Naive thymus-derived CD8-positive, alpha-beta T cell (primary cell): Measurements from ENCODE around the gene ARPC1A. TPM values are rescaled to one million over a fixed set of nuclear protein-coding genes. Genes with fewer than 3 reads are reported as not detected.

Experiments used
- ATAC-seq, 2 donors: fragments of 150-1000 bp; cut with Tn5 transposase in 1 of 2; sonication (Bioruptor Pico), chemical (Tn5 transposase) in 1 of 2; 1 replicate in 1 of 2; 2 replicates in 1 of 2; pipeline ENCODE4 v1.10.0; 2021; ENCODE audit warnings: mild to moderate bottlenecking in 2 of 2, moderate library complexity in 2 of 2
- POLR2A ChIA-PET: fragments of 350-600 bp; sonication (Branson Sonifier 250); formaldehyde crosslinking; loops from one replicate; lab custom pipeline; 2021; ENCODE audit warnings: antibody characterized with exemption; lab: Charles Lee
- DNase-seq, 10 donors: peaks; one replicate each; pipeline versions ENCODE4 v3.0.0 to v3.0.0-alpha.2; 2020 to 2022
- H3K27ac Mint-ChIP-seq, 10 donors: one replicate each; pipeline ENCODE4 v1.8.0; 2020 to 2022; ENCODE audit warnings: mild to moderate bottlenecking in 10 of 10, mixed read lengths in 10 of 10, moderate library complexity in 4 of 10, inconsistent platforms in 1 of 10
- H3K27me3 Mint-ChIP-seq, 5 donors: one replicate each; pipeline ENCODE4 v1.8.0; 2021 to 2022; ENCODE audit warnings: mixed read lengths in 5 of 5
- H3K36me3 Mint-ChIP-seq, 3 donors: one replicate each; pipeline ENCODE4 v1.8.0; 2020 to 2022; ENCODE audit warnings: mixed read lengths in 3 of 3, mild to moderate bottlenecking in 2 of 3, inconsistent platforms in 1 of 3
- H3K4me1 Mint-ChIP-seq, 4 donors: one replicate each; pipeline ENCODE4 v1.8.0; 2021 to 2022; ENCODE audit warnings: mixed read lengths in 4 of 4
- H3K4me3 Mint-ChIP-seq, 10 donors: one replicate each; pipeline ENCODE4 v1.8.0; 2020 to 2022; ENCODE audit warnings: mild to moderate bottlenecking in 10 of 10, mixed read lengths in 10 of 10, moderate library complexity in 6 of 10, inconsistent platforms in 1 of 10
- H3K9me3 Mint-ChIP-seq, 9 donors: one replicate each; pipeline ENCODE4 v1.8.0; 2020 to 2022; ENCODE audit warnings: mixed read lengths in 9 of 9, mild to moderate bottlenecking in 3 of 9, inconsistent platforms in 1 of 9, moderate library complexity in 1 of 9
- polyA plus RNA-seq, 3 donors: library from polyadenylated mRNA; unstranded; fragments of 300-500 nt; fragmentation: Illumina TruSeq; gene quantifications; one replicate each; pipeline ENCODE4 v1.2.3, GENCODE V29; 2021
- total RNA-seq, 8 experiments: library from RNA in 2 of 8; stranded (reverse) in 2 of 8; gene quantifications; one replicate each; pipeline ENCODE4 v1.2.3 and lab custom pipeline; 2021 to 2026

Gene ARPC1A
- total and polyA plus RNA-seq, 5 experiments from 2014 or later = 42.7 to 74.8 (median 47.2) TPM

GRCh38 chr7:99362801-99363200 is 37.1 kb downstream of the ARPC1A start:
- no peaks in the 10 kb centered on the region for H3K9me3 Mint-ChIP-seq
- POLR2A ChIA-PET = interaction anchor here (1.7 kb wide), 1 partner anchor 32 kb away, joined by 3 read pairs; no protein-coding TSS in a partner anchor
- H3K4me1 Mint-ChIP-seq = peaks cover 0 to 6% (median 1%) of the 10 kb centered on the region in 4 donors
- no peaks in the 10 kb centered on the region for H3K27me3 Mint-ChIP-seq
- peaks cover 0 to 86% (median 10%) of the 10 kb centered on the region in 3 donors for H3K36me3 Mint-ChIP-seq
- H3K27ac Mint-ChIP-seq = peak overlapping the region in 1 of 10 donors; percentile 72
- DNase-seq (no peak), ATAC-seq (no peak)
- no peak overlapping the region for H3K4me3 Mint-ChIP-seq

GRCh38 chr7:99363286-99363685 is 37.6 kb downstream of the ARPC1A start:
- ATAC-seq (no peak), DNase-seq (no peak)
- H3K9me3 Mint-ChIP-seq = no peaks in the 10 kb centered on the region
- no peak overlapping the region for H3K4me3 Mint-ChIP-seq
- POLR2A ChIA-PET = interaction anchor here (0.7 to 1.7 kb wide), 2 partner anchors 17 to 31 kb away, joined by 3 to 4 read pairs; no protein-coding TSS in a partner anchor
- peak overlapping the region in 3 of 10 donors; percentile 11 to 13 (median 11) for H3K27ac Mint-ChIP-seq
- no peaks in the 10 kb centered on the region for H3K27me3 Mint-ChIP-seq
- peaks cover 0 to 6% (median under 1%) of the 10 kb centered on the region in 4 donors for H3K4me1 Mint-ChIP-seq
- H3K36me3 Mint-ChIP-seq = peaks cover 0 to 81% (median 10%) of the 10 kb centered on the region in 3 donors

- ATAC-seq (peak; percentile 97 to 98), DNase-seq (peak; percentile 57 to 85 (median 64))
- Mint-ChIP-seq H3K4me3 (no peak overlapping the region), H3K4me1 (peaks cover 0 to 7% (median under 1%) of the 10 kb centered on the region in 4 donors), H3K27me3 (no peaks in the 10 kb centered on the region), H3K36me3 (peaks cover 0 to 60% (median 4%) of the 10 kb centered on the region in 3 donors), H3K27ac (peak overlapping the region in 7 of 10 donors; percentile 35 to 74 (median 65)), H3K9me3 (no peaks in the 10 kb centered on the region)
- POLR2A ChIA-PET = interaction anchor here (0.6 to 2.2 kb wide), 7 partner anchors 22 to 1065 kb away, joined by 3 to 8 read pairs (median 5); no protein-coding TSS in a partner anchor
These were observed 39.8 kb downstream of the ARPC1A start for GRCh38 chr7:99365318-99366141.

GRCh38 chr7:99366646-99367045 is 40.9 kb downstream of the ARPC1A start:
- POLR2A ChIA-PET = interaction anchor here (0.6 to 1.2 kb wide), 2 partner anchors 9 to 19 kb away, joined by 4 read pairs; no protein-coding TSS in a partner anchor
- H3K27ac Mint-ChIP-seq = peak overlapping the region in 3 of 10 donors; percentile 12 to 40 (median 20)
- H3K9me3 Mint-ChIP-seq = no peaks in the 10 kb centered on the region
- no peak overlapping the region for H3K4me3 Mint-ChIP-seq
- H3K36me3 Mint-ChIP-seq = peaks cover 0 to 49% (median 4%) of the 10 kb centered on the region in 3 donors
- no peak for DNase-seq
- H3K4me1 Mint-ChIP-seq = peaks cover 0 to 9% (median under 1%) of the 10 kb centered on the region in 4 donors
- no peaks in the 10 kb centered on the region for H3K27me3 Mint-ChIP-seq
- ATAC-seq = no peak

- peaks cover 6 to 25% (median 16%) of the 10 kb centered on the region in 4 donors for H3K4me1 Mint-ChIP-seq
These were observed 43.2 kb downstream of the ARPC1A start for GRCh38 chr7:99368750-99369389.

GRCh38 chr7:99369767-99370391 is 44.2 kb downstream of the ARPC1A start:
- H3K4me1 Mint-ChIP-seq = peaks cover 6 to 24% (median 17%) of the 10 kb centered on the region in 4 donors
- H3K27me3 Mint-ChIP-seq = no peaks in the 10 kb centered on the region
- POLR2A ChIA-PET = interaction anchor here (0.7 to 4.4 kb wide), 5 partner anchors 12 to 1225 kb away, joined by 3 to 16 read pairs (median 8); partner anchors contain the start of genes BUD31 and PDAP1
- H3K9me3 Mint-ChIP-seq = no peaks in the 10 kb centered on the region
- H3K36me3 Mint-ChIP-seq = peaks cover 0 to 20% (median 4%) of the 10 kb centered on the region in 3 donors
- ATAC-seq (no peak), DNase-seq (no peak)
- peak overlapping the region in 3 of 10 donors; percentile 43 to 58 (median 57) for H3K27ac Mint-ChIP-seq
- no peak overlapping the region for H3K4me3 Mint-ChIP-seq

More at GRCh38 chr7:99368750-99369389, 43.2 kb downstream of the ARPC1A start:
- DNase-seq = no peak
- peaks cover 0 to 30% (median 4%) of the 10 kb centered on the region in 3 donors for H3K36me3 Mint-ChIP-seq
- no peak for ATAC-seq
- POLR2A ChIA-PET = interaction anchor here (2.0 to 4.4 kb wide), 3 partner anchors 18 to 40 kb away, joined by 8 to 16 read pairs (median 14); partner anchors contain the start of genes BUD31 and PDAP1
- no peaks in the 10 kb centered on the region for H3K9me3 Mint-ChIP-seq
- no peak overlapping the region for H3K4me3 Mint-ChIP-seq
- H3K27ac Mint-ChIP-seq = peak overlapping the region in 5 of 10 donors; percentile 22 to 82 (median 40)
- no peaks in the 10 kb centered on the region for H3K27me3 Mint-ChIP-seq

- ATAC-seq = no peak
- Mint-ChIP-seq H3K27ac (peak overlapping the region in 8 of 10 donors; percentile 41 to 86 (median 64)), H3K9me3 (no peaks in the 10 kb centered on the region), H3K4me3 (peak overlapping the region in 1 of 10 donors; percentile 29), H3K36me3 (peaks cover 0 to 10% (median 2%) of the 10 kb centered on the region in 3 donors), H3K27me3 (no peaks in the 10 kb centered on the region), H3K4me1 (peaks cover 6 to 26% (median 23%) of the 10 kb centered on the region in 4 donors)
- DNase-seq = no peak
- POLR2A ChIA-PET = interaction anchor here (1.2 to 9.9 kb wide), 7 partner anchors 9 to 54 kb away, joined by 4 to 102 read pairs (median 14); partner anchors contain the start of genes BUD31 and PDAP1
These were observed 45.8 kb downstream of the ARPC1A start for GRCh38 chr7:99371376-99371920.

GRCh38 chr7:99372275-99373090 is 46.8 kb downstream of the ARPC1A start:
- H3K4me3 Mint-ChIP-seq = peak overlapping the region; percentile 76 to 91 (median 87)
- H3K27me3 Mint-ChIP-seq = no peaks in the 10 kb centered on the region
- ATAC-seq = peak; percentile 17 to 35
- H3K27ac Mint-ChIP-seq = peak overlapping the region; percentile 87 to 98 (median 95)
- DNase-seq = peak in 8 of 10 donors; percentile 45 to 84 (median 62)
- peaks cover 0 to 13% (median 0%) of the 10 kb centered on the region in 3 donors for H3K36me3 Mint-ChIP-seq
- H3K9me3 Mint-ChIP-seq = no peaks in the 10 kb centered on the region
- peaks cover 8 to 34% (median 33%) of the 10 kb centered on the region in 4 donors for H3K4me1 Mint-ChIP-seq
- POLR2A ChIA-PET = interaction anchor here (1.1 to 9.9 kb wide), 8 partner anchors 8 to 186 kb away, joined by 3 to 102 read pairs (median 10); partner anchors contain the start of genes BUD31, PDAP1, PTCD1 and ZNF655

GRCh38 chr7:99373091-99374066 is 47.7 kb downstream of the ARPC1A start:
- Mint-ChIP-seq H3K9me3 (no peaks in the 10 kb centered on the region), H3K4me1 (peaks cover 10 to 41% (median 39%) of the 10 kb centered on the region in 4 donors), H3K27ac (peak overlapping the region; percentile 87 to 98 (median 95)), H3K36me3 (peaks cover 0 to 22% (median 2%) of the 10 kb centered on the region in 3 donors), H3K27me3 (no peaks in the 10 kb centered on the region), H3K4me3 (peak overlapping the region; percentile 76 to 91 (median 87))
- no peak for ATAC-seq
- peak in 2 of 10 donors; percentile 24 to 30 for DNase-seq
- POLR2A ChIA-PET = interaction anchor here (0.5 to 9.9 kb wide), 14 partner anchors 7 to 185 kb away, joined by 3 to 102 read pairs (median 5); partner anchors contain the start of genes BUD31, PDAP1, PTCD1 and ZNF655
